Erythroblast (primary cell): ENCODE measurements around the gene CDHR3.

Experiments used
- GATA1 ChIP-seq: IDR thresholded peaks from 2 replicates; pipeline ENCODE4 v1.6.1; 2011; ENCODE audit warnings: low read depth, mild to moderate bottlenecking, control low read depth, low read length, moderate library complexity
- POLR2A ChIP-seq: IDR thresholded peaks from 2 replicates; pipeline ENCODE4 v1.6.1; 2011; ENCODE audit warnings: mild to moderate bottlenecking, low read length

- TF ChIP-seq POLR2A (no peak), GATA1 (no peak)
These were observed 24.0 kb downstream of the CDHR3 start for GRCh38 chr7:105987046-105987445.
